ENCODE results near the gene UIMC1.

GRCh38 chr5:176880366-176881020 lies 126.1 kb downstream of the UIMC1 start:
- TF ChIP-seq POLR2AphosphoS5 (IDR thresholded peaks at IDR 0.05; ENCODE audit: low read depth, low read length) = no peak
- TF ChIP-seq EZH2 (IDR thresholded peaks at IDR 0.05) = no peak
- no peak for TF ChIP-seq CTCF (IDR thresholded peaks at IDR 0.05 in 2 of 3, conservative IDR thresholded peaks at IDR 0.05 in 1 of 3; ENCODE audit: borderline replicate concordance in 1 of 3, insufficient read depth in 1 of 3, low read depth in 2 of 3, low read length in 2 of 3)
- no peak for TF ChIP-seq ELF1 (IDR thresholded peaks at IDR 0.05; ENCODE audit: borderline replicate concordance, low read depth)
- TF ChIP-seq SP1 (IDR thresholded peaks at IDR 0.05; ENCODE audit: low read depth) = no peak
- TF ChIP-seq SRF (IDR thresholded peaks at IDR 0.05; ENCODE audit: low read depth) = no peak

Data from HCT116 (cell line).